GM21825 (cell line): ENCODE data around the gene SLC49A3.
"Not testable (repeated sequence)": the region's sequence is repeated elsewhere in the genome, so short reads cannot be mapped to it uniquely, and the experiment has no call there.

Experiments
- ATAC-seq: cut with Tn5 transposase; IDR thresholded peaks from one replicate; pipeline ENCODE4 v1.9.1; 2021; ENCODE audit warnings: mild to moderate bottlenecking, moderate library complexity; ENCODE audit not compliant: unreplicated experiment

SLC49A3 gene

GRCh38 chr4:681736-682451, 7.1 kb downstream of the SLC49A3 start:
- ATAC-seq = no peak

- no peak for ATAC-seq
These were observed 7.9 kb downstream of the SLC49A3 start for GRCh38 chr4:680928-681645.

GRCh38 chr4:680551-680927, 8.4 kb downstream of the SLC49A3 start:
- ATAC-seq = no peak

- ATAC-seq = no peak
These were observed 8.9 kb downstream of the SLC49A3 start for GRCh38 chr4:680091-680490.

GRCh38 chr4:679629-680028, 9.3 kb downstream of the SLC49A3 start:
- no peak for ATAC-seq

GRCh38 chr4:679104-679481, 9.9 kb downstream of the SLC49A3 start:
- ATAC-seq = no peak

GRCh38 chr4:678331-679103, 10.4 kb downstream of the SLC49A3 start:
- no peak for ATAC-seq

GRCh38 chr4:677431-678293, 11.3 kb downstream of the SLC49A3 start:
- ATAC-seq = no peak

- no peak for ATAC-seq
These were observed 12.1 kb downstream of the SLC49A3 start for GRCh38 chr4:676871-677235.

- ATAC-seq = peak; percentile 26
These were observed 12.7 kb downstream of the SLC49A3 start for GRCh38 chr4:675980-676870.

- no peak for ATAC-seq
These were observed 13.7 kb downstream of the SLC49A3 start for GRCh38 chr4:675036-675882.

GRCh38 chr4:674172-675035, 14.5 kb downstream of the SLC49A3 start, which contains the start of the genes ATP5ME and MYL5:
TSS of gene ATP5ME (minus strand) at chr4:674276. CDS start at chr4:674247, 29 bp downstream.
TSS of gene MYL5 (plus strand) at chr4:674542. CDS start at chr4:678027, 3,485 bp downstream.
- ATAC-seq = peak; percentile 61

- no peak for ATAC-seq
These were observed 15.4 kb downstream of the SLC49A3 start for GRCh38 chr4:673349-674091.

GRCh38 chr4:671769-672168, 17.2 kb downstream of the SLC49A3 start:
- ATAC-seq = no peak

GRCh38 chr4:669806-670559, 19.0 kb downstream of the SLC49A3 start:
- not testable (repeated sequence) for ATAC-seq

- not testable (repeated sequence) for ATAC-seq
These were observed 20.7 kb downstream of the SLC49A3 start for GRCh38 chr4:668219-668618.
